Endothelial cell of umbilical vein (primary cell): ENCODE measurements around the gene NBEAL2. TPM values are rescaled to one million over a fixed set of nuclear protein-coding genes. Genes with fewer than 3 reads are reported as not detected.

Source experiments
- BruUV-seq: library from RNA; stranded (reverse); fragments of 400-500 nt; replicated peaks from 2 replicates; lab custom pipeline; 2021; lab: Mats Ljungman, UMichigan
- CTCF ChIA-PET: fragments of 300-600, 350-600 bp; sonication (Branson Sonifier 250); formaldehyde crosslinking; loops from one replicate; lab custom pipeline; 2021; ENCODE audit warnings: antibody characterized with exemption, inconsistent platforms; lab: Charles Lee
- POLR2A ChIA-PET: fragments of 300-600, 350-600 bp; sonication (Branson Sonifier 250); formaldehyde crosslinking; loops from one replicate; lab custom pipeline; 2021; ENCODE audit warnings: antibody characterized with exemption, inconsistent platforms; lab: Charles Lee
- DNase-seq: peaks from one replicate; pipeline ENCODE4 v3.0.0-alpha.2; 2011; ENCODE audit warnings: low read depth, low spot score
- FAIRE-seq: peaks from 2 replicates; lab custom pipeline; 2011; peaks lifted over from hg19 to GRCh38; lab: Jason Lieb, UNC
- H2AFZ ChIP-seq: 2 replicates; pipeline ENCODE4 v1.6.0; 2012; ENCODE audit warnings: low read depth, low read length, control low read depth, inconsistent platforms
- H3K27ac ChIP-seq: 2 replicates; pipeline ENCODE4 v1.5.1; 2011; ENCODE audit warnings: low read depth, mild to moderate bottlenecking, control low read depth, low read length, moderate library complexity; ENCODE audit not compliant: insufficient read depth
- H3K27me3 ChIP-seq, 2 experiments: 2 replicates each; pipeline versions ENCODE4 v1.6.0 to v1.6.1; 2011; ENCODE audit warnings: low read length in 2 of 2, mixed read lengths in 1 of 2; ENCODE audit not compliant: control insufficient read depth in 2 of 2, insufficient read depth in 2 of 2
- H3K36me3 ChIP-seq, 2 experiments: 2 replicates in 1 of 2; 3 replicates in 1 of 2; pipeline ENCODE4 v1.5.1; 2011; ENCODE audit warnings: low read length in 2 of 2, mild to moderate bottlenecking in 1 of 2, moderate library complexity in 1 of 2; ENCODE audit not compliant: control insufficient read depth in 2 of 2, insufficient read depth in 2 of 2; ENCODE audit errors: extremely low read depth in 1 of 2
- H3K4me1 ChIP-seq: 3 replicates; pipeline ENCODE4 v1.5.1; 2011; ENCODE audit warnings: mild to moderate bottlenecking, low read length; ENCODE audit not compliant: control insufficient read depth, insufficient read depth; ENCODE audit errors: extremely low read depth
- H3K4me2 ChIP-seq: 2 replicates; pipeline ENCODE4 v1.6.1; 2011; ENCODE audit warnings: low read length, control low read depth, mixed read lengths; ENCODE audit not compliant: insufficient read depth
- H3K4me3 ChIP-seq, 3 experiments: fragments of 200-600 bp in 1 of 3; sonication (generic), shearing (Covaris generic) in 1 of 3; replicated peaks in 1 of 3; 2 replicates each; pipeline ENCODE4 v1.5.1; 2011 to 2016; ENCODE audit warnings: control low read depth in 3 of 3, low read length in 3 of 3, mild to moderate bottlenecking in 2 of 3, inconsistent platforms in 1 of 3, low read depth in 1 of 3, moderate library complexity in 1 of 3; ENCODE audit not compliant: insufficient read depth in 1 of 3
- H3K79me2 ChIP-seq: 2 replicates; pipeline ENCODE4 v1.6.0; 2012; ENCODE audit warnings: low read length, inconsistent platforms; ENCODE audit not compliant: control insufficient read depth, insufficient read depth
- H3K9ac ChIP-seq: replicated peaks from 2 replicates; pipeline ENCODE3; 2011; ENCODE audit warnings: low read length, control low read depth; ENCODE audit not compliant: insufficient read depth; ENCODE audit errors: extremely low read depth
- H3K9me1 ChIP-seq: replicated peaks from 3 replicates; pipeline ENCODE4 v1.6.0; 2011; ENCODE audit warnings: mild to moderate bottlenecking, low read length; ENCODE audit not compliant: control insufficient read depth, insufficient read depth; ENCODE audit errors: extremely low read depth
- H3K9me3 ChIP-seq: replicated peaks from 2 replicates; pipeline ENCODE4 v1.5.1; 2012; ENCODE audit warnings: low read length, inconsistent platforms; ENCODE audit not compliant: control insufficient read depth, insufficient read depth
- H4K20me1 ChIP-seq: replicated peaks from 2 replicates; pipeline ENCODE3; 2011; ENCODE audit warnings: mild to moderate bottlenecking, low read length; ENCODE audit not compliant: control insufficient read depth, insufficient read depth; ENCODE audit errors: extremely low read depth
- CTCF ChIP-seq, 2 donors: IDR thresholded peaks; 1 replicate in 1 of 2; 2 replicates in 1 of 2; pipeline ENCODE4 v1.5.1; 2011; ENCODE audit warnings: low read length in 2 of 2, mild to moderate bottlenecking in 2 of 2, moderate library complexity in 2 of 2, control low read depth in 1 of 2, inconsistent platforms in 1 of 2, low read depth in 1 of 2; ENCODE audit not compliant: insufficient read depth in 1 of 2; ENCODE audit errors: extremely low read depth in 1 of 2
- EZH2 ChIP-seq: IDR thresholded peaks from 2 replicates; pipeline ENCODE4 v1.6.1; 2012; ENCODE audit warnings: borderline replicate concordance, low read depth, mild to moderate bottlenecking, moderate library complexity, low read length, inconsistent platforms; ENCODE audit not compliant: severe bottlenecking
- FOS ChIP-seq: IDR thresholded peaks from 2 replicates; pipeline ENCODE4 v1.6.1; 2011; ENCODE audit warnings: mild to moderate bottlenecking, low read length, moderate library complexity, borderline replicate concordance; ENCODE audit not compliant: insufficient read depth
- GATA2 ChIP-seq: IDR thresholded peaks from 2 replicates; pipeline ENCODE4 v1.7.0; 2011; ENCODE audit warnings: low read depth, mild to moderate bottlenecking, moderate library complexity, mixed read lengths, low read length; ENCODE audit not compliant: insufficient read length, insufficient read depth
- MAX ChIP-seq: IDR thresholded peaks from 2 replicates; pipeline ENCODE4 v1.6.1; 2011; ENCODE audit not compliant: insufficient read depth, insufficient read length
- MYC ChIP-seq: IDR thresholded peaks from one replicate; pipeline ENCODE4 v1.6.1; 2011; ENCODE audit warnings: mild to moderate bottlenecking, low read depth, low read length
- POLR2A ChIP-seq: IDR thresholded peaks from 2 replicates; pipeline ENCODE4 v1.6.1; 2012; ENCODE audit warnings: low read depth, mild to moderate bottlenecking, control low read depth, low read length
- POLR2AphosphoS5 ChIP-seq: IDR thresholded peaks from 2 replicates; pipeline ENCODE4 v1.6.1; 2012; ENCODE audit warnings: low read depth, mild to moderate bottlenecking, control low read depth, low read length, moderate library complexity; ENCODE audit not compliant: insufficient read depth
- dilution Hi-C: fragments of 300-500 bp; cut with MboI; formaldehyde crosslinking; loops from one replicate; pipeline ENCODE4 v1.15.0; 2019; ENCODE audit warnings: low sequenced_read_pairs; ENCODE audit not compliant: extremely low pct_ligation_motif_present
- intact Hi-C: fragments of 100-400 bp; cut with micrococcal nuclease; formaldehyde crosslinking; loops from one replicate; pipeline ENCODE4 v1.10.0; 2022
- polyA plus RNA-seq, 4 experiments: library from polyadenylated mRNA; depleted of rRNA in 3 of 4; stranded (reverse) in 3 of 4; unstranded in 1 of 4; fragments of >200 nt; gene quantifications; 2 replicates each; pipeline versions ENCODE4 v1.2.1 to v1.2.3, GENCODE V29; 2011 to 2012; ENCODE audit warnings: missing spikeins in 1 of 4
- total RNA-seq: library from RNA; stranded (reverse); gene quantifications from 2 replicates; pipeline ENCODE4 v1.2.3, GENCODE V29; 2021

The NBEAL2 gene
- total and polyA plus RNA-seq, 2 donors (not counting 3 experiments of a cell fraction or from before 2014, with no cell fraction given): 48.0 to 84.7 TPM

- intact Hi-C loops (no loop called here), dilution Hi-C loops (no loop called here)
- no peak for FAIRE-seq
- no peaks in the 10 kb centered on the region for H3K9me1 ChIP-seq
- no TSS peak for BruUV-seq
- H3K36me3 ChIP-seq: peaks cover 0 to 4% of the 10 kb centered on the region in 2 experiments
- TF ChIP-seq POLR2A (no peak), CTCF (IDR thresholded peaks at IDR 0.05; ENCODE audit: extremely low read depth in 1 of 2, insufficient read depth in 1 of 2, low read depth in 1 of 2, low read length in 2 of 2) (no peak), MAX (no peak), GATA2 (no peak), FOS (no peak), POLR2AphosphoS5 (no peak), EZH2 (no peak), MYC (no peak)
- H3K4me2 ChIP-seq: no peak overlapping the region
- H3K9me3 ChIP-seq: no peaks in the 10 kb centered on the region
- H3K27ac ChIP-seq: no peak overlapping the region
- no peaks in the 10 kb centered on the region for H3K4me1 ChIP-seq
- H4K20me1 ChIP-seq: no peaks in the 10 kb centered on the region
- H2AFZ ChIP-seq: no peak overlapping the region
- no peak overlapping the region for H3K4me3 ChIP-seq
- ChIA-PET POLR2A (no interaction called here), CTCF (no interaction called here)
- H3K27me3 ChIP-seq: no peaks in the 10 kb centered on the region
- H3K79me2 ChIP-seq: peaks cover 14% of the 10 kb centered on the region
- H3K9ac ChIP-seq: no peak overlapping the region
- DNase-seq: no peak
Observed at GRCh38 chr3:47056705-47057104, 77.2 kb downstream of the NBEAL2 start.
